Memory B cell (primary cell): ENCODE results near the gene RPTOR.

Source experiments
- ATAC-seq: fragments of 150-1000 bp; cut with Tn5 transposase; 2 replicates; pipeline ENCODE4 v1.10.0; 2021; ENCODE audit warnings: low read depth, mild to moderate bottlenecking, moderate library complexity
- DNase-seq, 2 donors: peaks; one replicate each; pipeline ENCODE4 v3.0.0; 2022; ENCODE audit warnings: low spot score in 2 of 2
- H3K27ac Mint-ChIP-seq: one replicate; pipeline ENCODE4 v1.8.0; 2022; ENCODE audit warnings: mild to moderate bottlenecking, moderate library complexity, mixed read lengths
- H3K27me3 Mint-ChIP-seq: one replicate; pipeline ENCODE4 v1.8.0; 2022; ENCODE audit warnings: mixed read lengths
- H3K36me3 Mint-ChIP-seq: one replicate; pipeline ENCODE4 v1.8.0; 2022; ENCODE audit warnings: mild to moderate bottlenecking, mixed read lengths
- H3K4me1 Mint-ChIP-seq: one replicate; pipeline ENCODE4 v1.8.0; 2022; ENCODE audit warnings: mixed read lengths
- H3K4me3 Mint-ChIP-seq: one replicate; pipeline ENCODE4 v1.8.0; 2022; ENCODE audit warnings: mild to moderate bottlenecking, moderate library complexity, mixed read lengths
- H3K9me3 Mint-ChIP-seq: one replicate; pipeline ENCODE4 v1.8.0; 2022; ENCODE audit warnings: mixed read lengths

RPTOR gene

GRCh38 chr17:80855196-80855947 is 310.7 kb downstream of the RPTOR start:
- DNase-seq (no peak), ATAC-seq (no peak)
- Mint-ChIP-seq H3K36me3 (peaks cover 28% of the 10 kb centered on the region), H3K4me3 (no peak overlapping the region), H3K4me1 (no peaks in the 10 kb centered on the region), H3K27ac (no peak overlapping the region), H3K27me3 (no peaks in the 10 kb centered on the region), H3K9me3 (no peaks in the 10 kb centered on the region)

GRCh38 chr17:80855948-80856862 is 311.6 kb downstream of the RPTOR start:
- no peak for DNase-seq
- Mint-ChIP-seq H3K4me3 (no peak overlapping the region), H3K27ac (no peak overlapping the region), H3K27me3 (no peaks in the 10 kb centered on the region), H3K4me1 (no peaks in the 10 kb centered on the region), H3K9me3 (no peaks in the 10 kb centered on the region), H3K36me3 (peaks cover 28% of the 10 kb centered on the region)
- ATAC-seq: no peak

- no peaks in the 10 kb centered on the region for H3K27me3 Mint-ChIP-seq
- no peaks in the 10 kb centered on the region for H3K4me1 Mint-ChIP-seq
- ATAC-seq: no peak
- DNase-seq: no peak
- no peaks in the 10 kb centered on the region for H3K9me3 Mint-ChIP-seq
- H3K36me3 Mint-ChIP-seq: peaks cover 28% of the 10 kb centered on the region
- H3K27ac Mint-ChIP-seq: no peak overlapping the region
- no peak overlapping the region for H3K4me3 Mint-ChIP-seq
Measured at GRCh38 chr17:80856863-80857755, 312.5 kb downstream of the RPTOR start.

DNA sequence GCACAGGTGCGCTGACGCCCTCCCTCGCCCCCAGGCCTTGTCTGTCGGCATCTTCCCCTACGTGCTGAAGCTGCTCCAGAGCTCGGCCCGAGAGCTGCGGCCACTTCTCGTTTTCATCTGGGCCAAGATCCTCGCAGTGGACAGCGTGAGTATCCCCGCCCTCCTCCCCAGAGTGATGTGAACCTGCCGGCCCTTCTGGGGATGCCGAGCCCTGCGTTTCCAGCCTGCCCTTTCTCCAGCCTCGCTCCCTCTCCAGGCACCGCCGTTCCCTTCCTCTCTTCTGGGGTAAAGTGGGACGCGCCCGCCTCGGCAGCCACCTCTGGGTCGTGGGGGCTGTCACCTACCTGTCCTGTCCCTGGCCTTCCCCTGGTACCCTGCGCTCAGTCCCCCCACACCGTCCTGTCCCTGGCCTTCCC is 313.1 kb downstream of the RPTOR start:
- DNase-seq (no peak), ATAC-seq (no peak)
- Mint-ChIP-seq H3K9me3 (no peaks in the 10 kb centered on the region), H3K27me3 (no peaks in the 10 kb centered on the region), H3K36me3 (peaks cover 25% of the 10 kb centered on the region), H3K4me3 (no peak overlapping the region), H3K4me1 (no peaks in the 10 kb centered on the region), H3K27ac (no peak overlapping the region)

GRCh38 chr17:80858301-80859001 is 313.8 kb downstream of the RPTOR start:
- H3K9me3 Mint-ChIP-seq: no peaks in the 10 kb centered on the region
- ATAC-seq (no peak), DNase-seq (no peak)
- no peaks in the 10 kb centered on the region for H3K4me1 Mint-ChIP-seq
- H3K4me3 Mint-ChIP-seq: no peak overlapping the region
- H3K36me3 Mint-ChIP-seq: peaks cover 27% of the 10 kb centered on the region
- H3K27me3 Mint-ChIP-seq: no peaks in the 10 kb centered on the region
- H3K27ac Mint-ChIP-seq: no peak overlapping the region

DNA sequence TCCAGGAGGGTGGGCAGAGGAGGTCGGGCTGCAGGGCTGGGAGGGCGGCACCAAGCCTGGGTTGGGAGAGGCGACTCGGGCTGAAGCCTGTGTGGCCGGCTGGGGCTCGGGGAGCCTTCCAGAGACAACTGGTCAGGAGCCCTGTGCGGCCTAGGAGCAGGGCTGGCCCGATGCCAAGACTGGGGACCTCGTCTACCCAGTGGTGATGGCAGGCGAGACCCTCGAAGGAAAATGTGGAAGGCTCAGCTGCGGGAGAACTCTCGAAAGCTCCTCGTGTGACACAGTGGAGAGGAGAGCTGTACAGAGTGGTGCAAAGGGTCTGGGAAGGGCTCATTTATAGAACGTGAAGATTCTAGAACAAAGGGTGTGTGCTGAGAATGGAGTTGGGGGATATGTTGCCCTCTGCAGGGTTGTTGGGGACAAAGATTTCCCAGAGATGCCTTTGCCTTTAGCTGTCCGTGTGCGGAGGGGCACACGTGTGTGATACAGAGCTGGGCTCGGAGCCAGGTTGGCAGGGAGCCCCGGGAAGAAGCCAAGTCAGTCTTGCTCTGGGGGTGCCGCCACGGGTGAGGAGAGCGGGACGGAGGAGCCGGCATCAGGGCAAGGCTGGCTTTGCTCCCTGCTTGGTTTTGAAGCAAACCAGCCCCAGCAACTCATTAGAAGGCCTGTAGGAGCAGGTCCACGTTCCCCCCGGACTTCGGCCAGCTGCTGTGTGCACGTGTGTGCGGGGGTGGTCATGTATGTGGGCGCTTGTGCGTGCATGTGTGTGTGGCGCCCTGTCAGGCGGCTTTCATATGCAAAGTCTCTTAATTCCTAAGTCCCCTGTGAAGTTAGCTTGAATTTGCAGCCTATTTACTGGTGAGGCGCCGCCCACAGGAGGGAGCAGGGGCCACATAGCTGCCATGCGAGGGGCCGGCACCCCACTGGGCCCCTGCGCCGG is 314.6 kb downstream of the RPTOR start:
- Mint-ChIP-seq H3K4me3 (no peak overlapping the region), H3K27ac (no peak overlapping the region), H3K4me1 (no peaks in the 10 kb centered on the region), H3K36me3 (peaks cover 36% of the 10 kb centered on the region), H3K27me3 (no peaks in the 10 kb centered on the region), H3K9me3 (no peaks in the 10 kb centered on the region)
- DNase-seq (no peak), ATAC-seq (no peak)

DNA sequence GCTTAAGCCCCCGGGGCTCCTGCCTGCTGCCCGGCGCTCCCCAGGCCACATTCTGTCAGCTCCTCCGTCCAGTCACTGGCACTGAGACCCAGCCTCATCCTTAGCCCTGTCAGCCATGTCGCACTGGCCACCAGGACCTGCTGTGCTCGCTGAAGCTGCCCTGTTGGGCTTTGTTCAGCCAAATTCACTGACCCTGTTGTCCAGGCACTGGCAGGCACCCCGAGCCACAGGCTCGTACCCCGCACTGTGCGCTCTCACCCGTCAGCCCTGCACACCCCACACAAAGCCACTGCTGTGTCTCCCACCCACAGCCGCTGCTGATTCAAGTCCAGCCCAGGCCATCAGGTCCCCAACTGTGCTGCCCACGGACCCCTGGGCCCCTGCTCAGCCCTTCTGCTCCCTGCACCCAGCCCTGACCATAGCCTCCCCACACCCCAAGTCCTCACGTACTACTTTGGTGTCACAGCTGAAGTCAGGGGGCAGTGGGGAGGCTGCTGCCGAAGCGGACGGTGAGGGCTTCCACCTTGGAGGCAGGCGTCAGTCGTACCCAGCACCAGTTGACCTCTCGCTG is 315.5 kb downstream of the RPTOR start:
- no peaks in the 10 kb centered on the region for H3K9me3 Mint-ChIP-seq
- H3K4me3 Mint-ChIP-seq: no peak overlapping the region
- peaks cover under 1% of the 10 kb centered on the region for H3K4me1 Mint-ChIP-seq
- DNase-seq (no peak), ATAC-seq (no peak)
- H3K27me3 Mint-ChIP-seq: no peaks in the 10 kb centered on the region
- H3K36me3 Mint-ChIP-seq: peaks cover 38% of the 10 kb centered on the region
- no peak overlapping the region for H3K27ac Mint-ChIP-seq

GRCh38 chr17:80860703-80861417 is 316.2 kb downstream of the RPTOR start:
- peaks cover 35% of the 10 kb centered on the region for H3K36me3 Mint-ChIP-seq
- H3K9me3 Mint-ChIP-seq: no peaks in the 10 kb centered on the region
- ATAC-seq: no peak
- no peak for DNase-seq
- H3K4me3 Mint-ChIP-seq: no peak overlapping the region
- H3K4me1 Mint-ChIP-seq: peaks cover 3% of the 10 kb centered on the region
- H3K27ac Mint-ChIP-seq: no peak overlapping the region
- H3K27me3 Mint-ChIP-seq: no peaks in the 10 kb centered on the region

DNA sequence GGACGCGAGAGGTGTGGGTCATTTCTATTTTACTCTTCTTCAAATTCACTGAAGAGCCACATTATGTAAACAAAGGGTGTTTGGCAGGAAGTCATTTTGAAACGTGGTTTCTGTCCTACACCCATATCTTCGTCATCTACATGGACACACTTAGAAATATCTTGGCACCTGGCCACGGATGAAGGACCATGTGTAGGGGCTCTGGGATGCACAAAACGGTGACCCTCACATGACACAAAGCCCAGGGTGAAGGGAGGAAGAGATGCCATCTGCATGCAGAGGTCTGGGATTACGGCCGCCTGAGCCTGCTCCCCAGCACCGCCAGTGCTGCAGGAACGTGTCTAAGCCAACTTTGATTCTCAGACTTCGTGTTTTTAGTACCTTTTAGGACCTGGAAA is 316.8 kb downstream of the RPTOR start:
- Mint-ChIP-seq H3K4me3 (no peak overlapping the region), H3K9me3 (no peaks in the 10 kb centered on the region), H3K27ac (no peak overlapping the region), H3K27me3 (no peaks in the 10 kb centered on the region), H3K36me3 (peaks cover 34% of the 10 kb centered on the region), H3K4me1 (peaks cover 6% of the 10 kb centered on the region)
- DNase-seq (no peak), ATAC-seq (no peak)

DNA sequence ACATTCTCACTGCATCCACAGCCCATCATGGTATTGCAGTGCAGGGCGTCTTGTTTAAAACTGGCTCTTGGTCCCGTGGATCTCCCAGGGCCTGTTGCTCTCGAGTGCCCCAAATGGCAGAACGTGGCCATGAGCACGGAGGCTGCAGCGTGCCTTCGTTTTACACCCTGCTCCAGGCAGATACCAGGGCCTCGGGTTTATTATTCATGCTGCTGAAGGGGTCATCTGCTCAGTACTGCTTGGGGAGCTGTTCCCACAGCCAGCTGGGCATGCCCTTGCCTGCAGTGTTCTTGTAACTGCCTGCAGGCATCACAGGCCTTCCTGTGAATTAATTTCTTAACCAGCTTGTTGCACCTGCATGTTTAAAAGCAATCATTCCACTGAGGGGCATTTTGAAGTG is 317.3 kb downstream of the RPTOR start:
- Mint-ChIP-seq H3K4me3 (no peak overlapping the region), H3K4me1 (peaks cover 6% of the 10 kb centered on the region), H3K9me3 (no peaks in the 10 kb centered on the region), H3K27ac (no peak overlapping the region), H3K36me3 (peaks cover 34% of the 10 kb centered on the region), H3K27me3 (no peaks in the 10 kb centered on the region)
- ATAC-seq: no peak
- no peak for DNase-seq

DNA sequence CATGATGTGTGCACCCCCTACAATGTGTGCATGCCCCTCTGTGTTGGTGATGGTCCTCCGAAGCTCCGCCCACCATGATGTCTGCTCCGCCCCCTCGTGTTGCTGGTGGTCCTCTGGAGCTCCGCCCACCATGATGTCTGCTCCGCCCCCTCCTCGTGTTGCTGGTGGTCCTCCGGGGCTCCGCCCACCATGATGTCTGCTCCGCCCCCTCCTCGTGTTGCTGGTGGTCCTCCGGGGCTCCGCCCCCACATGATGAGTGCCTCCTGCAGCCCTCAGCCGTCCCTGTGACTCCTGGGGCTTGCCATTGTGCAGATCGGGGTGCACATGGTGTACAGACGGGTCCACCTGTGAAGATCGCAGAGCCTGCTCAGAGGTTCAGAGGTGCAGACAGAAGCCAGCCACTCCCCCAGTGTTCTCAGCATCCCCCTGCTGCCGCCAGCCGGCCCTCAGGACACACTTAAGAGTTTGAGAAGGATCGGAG is 317.9 kb downstream of the RPTOR start:
- no peak for DNase-seq
- H3K4me1 Mint-ChIP-seq: peaks cover 6% of the 10 kb centered on the region
- no peak overlapping the region for H3K4me3 Mint-ChIP-seq
- no peak overlapping the region for H3K27ac Mint-ChIP-seq
- no peak for ATAC-seq
- H3K9me3 Mint-ChIP-seq: no peaks in the 10 kb centered on the region
- H3K36me3 Mint-ChIP-seq: peaks cover 34% of the 10 kb centered on the region
- no peaks in the 10 kb centered on the region for H3K27me3 Mint-ChIP-seq

- H3K27me3 Mint-ChIP-seq: no peaks in the 10 kb centered on the region
- no peak overlapping the region for H3K4me3 Mint-ChIP-seq
- DNase-seq (no peak), ATAC-seq (no peak)
- no peaks in the 10 kb centered on the region for H3K9me3 Mint-ChIP-seq
- peaks cover 8% of the 10 kb centered on the region for H3K4me1 Mint-ChIP-seq
- peaks cover 35% of the 10 kb centered on the region for H3K36me3 Mint-ChIP-seq
- H3K27ac Mint-ChIP-seq: no peak overlapping the region
Measured at GRCh38 chr17:80862978-80863377, 318.3 kb downstream of the RPTOR start.
